Activated naive CD4-positive, alpha-beta T cell treated with anti-CD3 and anti-CD28 coated beads, Interleukin-2, amount 50 U/mL, for 72 hours (primary cell): ENCODE results near the gene USP9X. TPM values are rescaled to one million over a fixed set of nuclear protein-coding genes. Genes with fewer than 3 reads are reported as not detected.
"Not testable (repeated sequence)": the region's sequence is repeated elsewhere in the genome, so short reads cannot be mapped to it uniquely, and the experiment has no call there.

Experiments
- ATAC-seq, 2 donors: fragments of 150-1000 bp; cut with Tn5 transposase; 2 replicates each; pipeline ENCODE4 v1.10.0; 2021; ENCODE audit warnings: mild to moderate bottlenecking in 2 of 2, moderate library complexity in 2 of 2
- DNase-seq, 2 donors: peaks; one replicate each; pipeline ENCODE4 v3.0.0; 2021 to 2022; ENCODE audit warnings: low spot score in 2 of 2
- H3K27ac Mint-ChIP-seq, 2 donors: one replicate each; pipeline ENCODE4 v1.8.0; 2022; ENCODE audit warnings: mild to moderate bottlenecking in 2 of 2, mixed read lengths in 2 of 2
- H3K36me3 Mint-ChIP-seq, 2 donors: one replicate each; pipeline ENCODE4 v1.8.0; 2022; ENCODE audit warnings: mixed read lengths in 2 of 2
- H3K9me3 Mint-ChIP-seq, 2 donors: one replicate each; pipeline ENCODE4 v1.8.0; 2022; ENCODE audit warnings: mixed read lengths in 2 of 2
- total RNA-seq, 2 donors: library from RNA; stranded (reverse); gene quantifications; one replicate each; pipeline ENCODE4 v1.2.3, GENCODE V29; 2022

The USP9X gene
- total RNA-seq, 2 donors from 2014 or later: 70.5 to 74.9 TPM

- DNase-seq, H3K9me3 Mint-ChIP-seq, ATAC-seq, H3K36me3 Mint-ChIP-seq, H3K27ac Mint-ChIP-seq: not testable (repeated sequence)
Measured at GRCh38 chrX:41106257-41106656, 21.0 kb downstream of the USP9X start.

- Mint-ChIP-seq H3K9me3 (no peaks in the 10 kb centered on the region), H3K36me3 (peaks cover 0 to 8% of the 10 kb centered on the region in 2 donors), H3K27ac (no peak overlapping the region)
- ATAC-seq (peak; percentile 22 to 38), DNase-seq (no peak)
Measured at GRCh38 chrX:41108007-41108406, 22.8 kb downstream of the USP9X start.

- no peaks in the 10 kb centered on the region for H3K9me3 Mint-ChIP-seq
- DNase-seq (no peak), ATAC-seq (no peak)
- H3K27ac Mint-ChIP-seq: peak overlapping the region in 1 of 2 donors; percentile 79
- peaks cover 0 to 8% of the 10 kb centered on the region in 2 donors for H3K36me3 Mint-ChIP-seq
Measured at GRCh38 chrX:41108463-41109205, 23.4 kb downstream of the USP9X start.

GRCh38 chrX:41110801-41111625, 25.8 kb downstream of the USP9X start:
- ATAC-seq: no peak
- no peaks in the 10 kb centered on the region for H3K9me3 Mint-ChIP-seq
- peaks cover 0 to 8% of the 10 kb centered on the region in 2 donors for H3K36me3 Mint-ChIP-seq
- no peak for DNase-seq
- peak overlapping the region; percentile 56 to 87 for H3K27ac Mint-ChIP-seq

- not testable (repeated sequence) for H3K27ac Mint-ChIP-seq, H3K9me3 Mint-ChIP-seq, H3K36me3 Mint-ChIP-seq
- ATAC-seq (peak; percentile 7 to 8), DNase-seq (peak in 1 of 2 donors; percentile 39)
Measured at GRCh38 chrX:41115104-41115425, 29.8 kb downstream of the USP9X start.

- DNase-seq (no peak), ATAC-seq (peak; percentile 81 to 90)
- no peaks in the 10 kb centered on the region for H3K9me3 Mint-ChIP-seq
- peak overlapping the region; percentile 71 to 92 for H3K27ac Mint-ChIP-seq
- no peaks in the 10 kb centered on the region for H3K36me3 Mint-ChIP-seq
Measured at GRCh38 chrX:41116948-41117347, 31.7 kb downstream of the USP9X start.

GRCh38 chrX:41118156-41118555, 32.9 kb downstream of the USP9X start:
- Mint-ChIP-seq H3K9me3 (no peaks in the 10 kb centered on the region), H3K36me3 (no peaks in the 10 kb centered on the region), H3K27ac (peak overlapping the region; percentile 68 to 90)
- ATAC-seq: peak; percentile 53 to 64
- DNase-seq: peak in 1 of 2 donors; percentile 49

GRCh38 chrX:41119803-41120202, 34.6 kb downstream of the USP9X start:
- H3K36me3 Mint-ChIP-seq: no peaks in the 10 kb centered on the region
- ATAC-seq (peak; percentile 9 to 33), DNase-seq (no peak)
- H3K9me3 Mint-ChIP-seq: no peaks in the 10 kb centered on the region
- peak overlapping the region in 1 of 2 donors; percentile 20 for H3K27ac Mint-ChIP-seq

- no peaks in the 10 kb centered on the region for H3K9me3 Mint-ChIP-seq
- no peak for DNase-seq
- H3K27ac Mint-ChIP-seq: peak overlapping the region in 1 of 2 donors; percentile 79
- ATAC-seq: no peak
- peaks cover 0 to 6% of the 10 kb centered on the region in 2 donors for H3K36me3 Mint-ChIP-seq
Measured at GRCh38 chrX:41121766-41122165, 36.5 kb downstream of the USP9X start.

GRCh38 chrX:41122664-41123257, 37.5 kb downstream of the USP9X start:
- DNase-seq (no peak), ATAC-seq (no peak)
- peaks cover 0 to 6% of the 10 kb centered on the region in 2 donors for H3K36me3 Mint-ChIP-seq
- no peaks in the 10 kb centered on the region for H3K9me3 Mint-ChIP-seq
- H3K27ac Mint-ChIP-seq: no peak overlapping the region

- Mint-ChIP-seq H3K9me3 (no peaks in the 10 kb centered on the region), H3K27ac (peak overlapping the region in 1 of 2 donors; percentile 52), H3K36me3 (peaks cover 0 to 6% of the 10 kb centered on the region in 2 donors)
- no peak for DNase-seq
- ATAC-seq: no peak
Measured at GRCh38 chrX:41127477-41128192, 42.4 kb downstream of the USP9X start.

GRCh38 chrX:41128955-41129354, 43.7 kb downstream of the USP9X start:
- ATAC-seq (no peak), DNase-seq (no peak)
- Mint-ChIP-seq H3K27ac (no peak overlapping the region), H3K9me3 (no peaks in the 10 kb centered on the region), H3K36me3 (peaks cover 0 to 6% of the 10 kb centered on the region in 2 donors)

GRCh38 chrX:41131766-41132165, 46.5 kb downstream of the USP9X start:
- ATAC-seq: no peak

GRCh38 chrX:41133551-41133950, 48.3 kb downstream of the USP9X start:
- Mint-ChIP-seq H3K9me3 (no peaks in the 10 kb centered on the region), H3K36me3 (peaks cover 0 to 10% of the 10 kb centered on the region in 2 donors), H3K27ac (no peak overlapping the region)
- DNase-seq: no peak
- ATAC-seq: no peak

More at GRCh38 chrX:41131766-41132165, 46.5 kb downstream of the USP9X start:
- H3K36me3 Mint-ChIP-seq: peaks cover 0 to 10% of the 10 kb centered on the region in 2 donors
- H3K27ac Mint-ChIP-seq: no peak overlapping the region
- no peak for DNase-seq
- no peaks in the 10 kb centered on the region for H3K9me3 Mint-ChIP-seq

- no peak for ATAC-seq
- H3K36me3 Mint-ChIP-seq: peaks cover 0 to 10% of the 10 kb centered on the region in 2 donors
- no peak overlapping the region for H3K27ac Mint-ChIP-seq
- no peaks in the 10 kb centered on the region for H3K9me3 Mint-ChIP-seq
- DNase-seq: no peak
Measured at GRCh38 chrX:41137589-41137988, 52.3 kb downstream of the USP9X start.

GRCh38 chrX:41142130-41142910, 57.1 kb downstream of the USP9X start:
- ATAC-seq: no peak
- H3K27ac Mint-ChIP-seq: no peak overlapping the region
- H3K36me3 Mint-ChIP-seq: no peaks in the 10 kb centered on the region
- no peaks in the 10 kb centered on the region for H3K9me3 Mint-ChIP-seq
- no peak for DNase-seq
